Stomach smooth muscle (tissue), 2 donors: ENCODE results near the gene DAP3.
"Not testable (repeated sequence)": the region's sequence is repeated elsewhere in the genome, so short reads cannot be mapped to it uniquely, and the experiment has no call there.

ENCODE experiments used
- H3K27ac ChIP-seq: one replicate; pipeline ENCODE4 v1.7.0; 2013; ENCODE audit warnings: mild to moderate bottlenecking, low read length, inconsistent platforms
- H3K27me3 ChIP-seq, 2 donors: one replicate each; pipeline ENCODE4 v1.7.0; 2013; ENCODE audit warnings: low read length in 2 of 2; ENCODE audit not compliant: insufficient read depth in 2 of 2, control insufficient read depth in 1 of 2
- H3K36me3 ChIP-seq, 2 donors: one replicate each; pipeline ENCODE4 v1.7.0; 2013; ENCODE audit warnings: low read length in 2 of 2; ENCODE audit not compliant: control insufficient read depth in 2 of 2, insufficient read depth in 2 of 2
- H3K4me1 ChIP-seq: one replicate; pipeline ENCODE4 v1.7.0; 2013; ENCODE audit warnings: low read length; ENCODE audit not compliant: control insufficient read depth, insufficient read depth
- H3K4me3 ChIP-seq, 2 donors: one replicate each; pipeline ENCODE4 v1.7.0; 2013; ENCODE audit warnings: low read length in 2 of 2
- H3K9ac ChIP-seq, 2 donors: one replicate each; pipeline ENCODE4 v1.7.0; 2013; ENCODE audit warnings: low read length in 2 of 2, mild to moderate bottlenecking in 1 of 2
- H3K9me3 ChIP-seq, 2 donors: one replicate each; pipeline ENCODE4 v1.7.0; 2013; ENCODE audit warnings: low read length in 2 of 2; ENCODE audit not compliant: control insufficient read depth in 2 of 2
- donor health status: healthy.
- donor health status: Pancreatic carcinoma.

Gene DAP3

DNA sequence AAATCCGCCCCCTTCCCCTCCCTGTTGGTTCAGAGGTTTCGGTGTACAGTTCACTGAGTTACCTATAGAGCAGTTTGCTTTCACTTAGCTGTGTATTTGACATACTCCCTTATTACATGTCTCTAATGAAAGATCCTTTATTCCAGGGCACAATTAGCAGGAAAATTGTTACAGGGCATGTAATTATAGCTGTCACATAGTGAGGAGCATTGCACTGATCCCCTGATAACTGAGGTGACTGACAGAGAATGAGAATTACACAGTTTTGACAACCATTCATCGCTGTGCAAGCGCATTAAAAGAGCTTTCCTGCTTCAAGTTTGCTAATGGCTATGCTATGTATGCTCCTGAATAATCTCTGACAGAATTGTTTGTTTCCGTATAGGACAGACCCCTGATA is 26.9 kb downstream of the DAP3 start:
- Histone ChIP-seq H3K36me3 (peaks cover 2 to 3% of the 10 kb centered on the region in 2 donors), H3K4me1 (no peaks in the 10 kb centered on the region), H3K9ac (no peak overlapping the region), H3K9me3 (no peaks in the 10 kb centered on the region), H3K4me3 (no peak overlapping the region), H3K27me3 (no peaks in the 10 kb centered on the region), H3K27ac (no peak overlapping the region)

DNA sequence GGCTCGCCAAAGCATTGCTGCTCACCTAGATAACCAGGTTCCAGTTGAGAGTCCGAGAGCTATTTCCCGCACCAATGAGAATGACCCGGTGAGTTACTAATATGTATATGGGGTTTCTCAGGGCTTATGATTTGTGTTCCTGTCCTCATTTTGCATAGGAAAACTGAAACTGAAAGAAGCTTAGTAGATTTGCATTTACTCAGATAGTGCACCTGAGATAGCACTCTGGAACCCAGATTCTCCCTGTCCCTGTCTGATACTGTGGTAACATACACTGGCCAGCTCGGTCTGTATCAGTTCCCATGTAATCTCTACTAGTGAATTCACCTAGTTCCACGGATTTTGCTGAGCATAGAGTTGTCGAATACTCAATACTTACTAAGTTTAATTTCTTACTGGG is 28.1 kb downstream of the DAP3 start:
- Histone ChIP-seq H3K27me3 (no peaks in the 10 kb centered on the region), H3K36me3 (peaks cover 3 to 4% of the 10 kb centered on the region in 2 donors), H3K9me3 (no peaks in the 10 kb centered on the region), H3K4me1 (no peaks in the 10 kb centered on the region), H3K4me3 (no peak overlapping the region), H3K27ac (no peak overlapping the region), H3K9ac (no peak overlapping the region)

DNA sequence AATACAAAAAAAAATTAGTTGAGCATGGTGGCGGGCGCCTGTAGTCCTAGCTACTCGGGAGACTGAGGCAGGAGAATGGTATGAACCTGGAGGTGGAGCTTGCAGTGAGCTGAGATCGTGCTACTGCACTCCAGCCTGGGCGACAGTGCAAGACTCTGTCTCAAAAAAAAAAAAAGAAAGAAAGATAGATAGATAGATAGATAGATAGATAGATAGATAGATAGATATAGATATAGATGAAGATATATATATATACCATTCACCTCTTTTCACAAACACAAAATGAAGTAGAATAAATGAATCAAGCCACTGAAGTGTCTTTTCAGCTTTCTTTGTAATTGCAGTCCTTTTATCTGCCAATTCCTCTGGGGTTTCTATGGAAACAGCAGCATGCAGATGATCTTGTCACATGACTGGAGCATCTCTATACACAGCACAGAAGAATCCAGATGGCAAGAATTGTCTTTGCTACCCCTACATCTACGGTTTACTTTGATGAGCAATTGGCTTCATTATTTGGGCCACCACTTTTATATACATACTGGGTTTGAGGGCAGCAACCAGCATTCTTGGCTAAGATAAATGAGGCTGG is 29.7 kb downstream of the DAP3 start:
- not testable (repeated sequence) for H3K4me1 ChIP-seq, H3K27ac ChIP-seq, H3K27me3 ChIP-seq, H3K36me3 ChIP-seq, H3K9ac ChIP-seq, H3K9me3 ChIP-seq, H3K4me3 ChIP-seq

DNA sequence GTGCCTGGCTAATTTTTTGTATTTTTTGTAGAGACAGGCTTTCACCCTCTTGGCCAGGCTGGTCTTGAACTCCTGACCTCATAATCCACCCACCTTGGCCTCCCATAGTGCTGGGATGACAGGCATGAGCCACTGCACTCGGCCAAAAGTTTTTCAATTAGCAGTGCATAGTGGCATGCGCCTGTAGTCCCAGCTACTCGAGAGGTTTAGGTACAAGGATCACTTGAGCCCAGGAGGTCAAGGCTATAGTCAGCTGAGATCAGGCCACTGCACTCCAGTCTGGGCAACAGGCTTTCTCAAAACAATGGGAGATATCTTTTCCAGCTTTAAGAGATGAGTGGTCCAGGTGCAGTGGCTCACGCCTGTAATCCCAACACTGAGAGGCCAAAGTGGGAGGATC is 30.8 kb downstream of the DAP3 start:
- Histone ChIP-seq H3K4me3 (no peak overlapping the region), H3K4me1 (no peaks in the 10 kb centered on the region), H3K9me3 (no peaks in the 10 kb centered on the region), H3K27me3 (no peaks in the 10 kb centered on the region), H3K36me3 (peaks cover 3% of the 10 kb centered on the region in 2 donors), H3K27ac (no peak overlapping the region), H3K9ac (no peak overlapping the region)

DNA sequence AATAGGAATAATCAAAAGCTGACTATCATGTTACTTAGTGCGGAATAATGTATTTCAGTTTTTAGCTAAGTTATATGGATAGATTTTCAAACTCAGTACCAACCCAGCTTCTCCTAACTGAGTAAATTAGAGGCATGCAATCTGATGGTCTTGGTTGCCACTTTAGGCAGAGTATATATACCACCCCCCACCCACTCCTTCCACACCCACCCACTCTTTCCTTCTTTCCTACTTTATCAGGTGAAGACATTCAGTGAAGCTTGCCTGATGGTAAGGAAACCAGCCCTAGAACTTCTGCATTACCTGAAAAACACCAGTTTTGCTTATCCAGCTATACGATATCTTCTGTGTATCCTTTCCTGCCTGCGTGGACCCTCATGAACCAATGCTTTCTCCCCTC is 36.3 kb downstream of the DAP3 start:
- peaks cover 3 to 5% of the 10 kb centered on the region in 2 donors for H3K36me3 ChIP-seq
- H3K4me1 ChIP-seq: peaks cover under 1% of the 10 kb centered on the region

DNA sequence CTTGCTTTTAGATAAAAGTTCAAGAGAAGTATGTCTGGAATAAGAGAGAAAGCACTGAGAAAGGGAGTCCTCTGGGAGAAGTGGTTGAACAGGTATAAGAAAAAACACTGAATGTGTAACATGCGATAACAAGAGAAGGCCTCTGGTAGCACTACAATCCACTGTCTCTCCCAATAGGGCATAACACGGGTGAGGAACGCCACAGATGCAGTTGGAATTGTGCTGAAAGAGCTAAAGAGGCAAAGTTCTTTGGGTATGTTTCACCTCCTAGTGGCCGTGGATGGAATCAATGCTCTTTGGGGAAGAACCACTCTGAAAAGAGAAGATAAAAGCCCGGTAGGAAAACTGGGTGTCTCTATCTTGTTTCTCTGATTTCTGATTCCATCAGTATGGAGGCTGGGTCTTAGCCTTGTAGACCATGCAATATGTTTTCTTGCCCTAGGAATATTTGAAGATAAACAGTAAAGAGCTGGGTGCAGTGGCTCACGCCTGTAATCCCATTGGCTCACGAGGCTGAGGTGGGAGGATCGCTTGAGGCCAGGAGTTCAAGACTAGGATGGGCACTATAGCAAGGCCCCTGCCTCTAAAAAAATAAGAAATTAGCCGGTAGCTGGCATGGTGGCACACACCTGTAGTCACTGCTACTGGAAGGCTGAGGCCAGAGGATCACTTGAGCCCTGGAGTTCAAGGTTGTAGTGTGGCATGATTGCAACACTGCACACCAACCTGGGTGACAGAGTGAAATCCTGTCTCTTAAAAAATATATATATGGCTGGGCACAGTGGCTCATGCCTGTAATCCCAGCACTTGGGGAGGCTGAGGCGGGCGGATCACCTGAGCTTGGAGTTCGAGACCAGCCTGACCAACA is 40.4 kb downstream of the DAP3 start:
- no peak overlapping the region for H3K4me3 ChIP-seq
- peaks cover 3% of the 10 kb centered on the region for H3K4me1 ChIP-seq
- H3K36me3 ChIP-seq: peaks cover 2 to 8% of the 10 kb centered on the region in 2 donors
- peak overlapping the region; percentile 41 for H3K27ac ChIP-seq
- H3K9me3 ChIP-seq: no peaks in the 10 kb centered on the region
- H3K9ac ChIP-seq: peak overlapping the region in 1 of 2 donors; percentile 44
- H3K27me3 ChIP-seq: no peaks in the 10 kb centered on the region

More for the DNA sequence above, 36.3 kb downstream of the DAP3 start:
- Histone ChIP-seq H3K27ac (no peak overlapping the region), H3K9ac (no peak overlapping the region), H3K4me3 (no peak overlapping the region), H3K9me3 (no peaks in the 10 kb centered on the region), H3K27me3 (no peaks in the 10 kb centered on the region)

DNA sequence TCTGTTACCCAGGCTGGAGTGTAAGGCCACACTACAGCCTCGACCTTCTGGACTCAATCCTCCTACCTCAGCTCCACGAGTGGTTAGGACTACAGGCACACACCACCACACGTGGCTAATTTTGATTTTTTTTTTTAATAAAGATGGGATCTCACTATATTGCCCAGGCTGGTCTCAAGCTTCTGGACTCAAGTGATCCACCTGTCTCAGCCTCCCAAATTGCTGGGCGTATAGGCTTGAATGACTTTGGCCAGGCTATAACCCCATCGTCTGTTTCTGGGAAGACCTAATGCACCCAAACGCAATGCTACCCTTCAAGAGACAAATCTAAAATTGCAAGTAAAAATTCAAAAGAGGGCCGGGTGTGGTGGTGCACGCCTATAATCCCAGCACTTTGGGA is 52.1 kb downstream of the DAP3 start:
- H3K9me3 ChIP-seq: no peaks in the 10 kb centered on the region
- H3K27ac ChIP-seq: no peak overlapping the region
- H3K36me3 ChIP-seq: peaks cover 10 to 15% of the 10 kb centered on the region in 2 donors
- no peak overlapping the region for H3K9ac ChIP-seq
- H3K4me3 ChIP-seq: no peak overlapping the region
- no peaks in the 10 kb centered on the region for H3K27me3 ChIP-seq
- peaks cover 4% of the 10 kb centered on the region for H3K4me1 ChIP-seq

DNA sequence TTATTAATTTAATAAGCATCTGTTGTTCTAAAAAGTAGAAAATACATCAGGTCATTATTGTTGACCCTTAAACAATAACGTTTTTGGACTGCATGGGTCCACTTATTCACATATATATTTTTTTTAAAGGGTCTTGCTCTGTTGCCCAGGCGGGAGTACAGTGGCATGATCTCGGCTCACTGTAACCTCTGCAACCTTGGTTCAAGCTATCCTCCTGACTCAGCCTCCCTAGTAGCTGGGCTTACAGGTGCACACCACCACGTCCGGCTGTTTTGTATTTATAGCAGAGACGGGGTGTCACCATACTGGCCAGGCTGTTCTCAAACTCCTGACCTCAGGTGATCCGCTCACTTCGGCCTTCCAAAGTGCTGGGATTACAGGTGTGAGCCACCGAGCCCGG is 53.0 kb downstream of the DAP3 start:
- Histone ChIP-seq H3K4me1 (peaks cover 4% of the 10 kb centered on the region), H3K9me3 (no peaks in the 10 kb centered on the region), H3K36me3 (peaks cover 5 to 10% of the 10 kb centered on the region in 2 donors), H3K4me3 (no peak overlapping the region), H3K9ac (no peak overlapping the region), H3K27ac (no peak overlapping the region), H3K27me3 (no peaks in the 10 kb centered on the region)

DNA sequence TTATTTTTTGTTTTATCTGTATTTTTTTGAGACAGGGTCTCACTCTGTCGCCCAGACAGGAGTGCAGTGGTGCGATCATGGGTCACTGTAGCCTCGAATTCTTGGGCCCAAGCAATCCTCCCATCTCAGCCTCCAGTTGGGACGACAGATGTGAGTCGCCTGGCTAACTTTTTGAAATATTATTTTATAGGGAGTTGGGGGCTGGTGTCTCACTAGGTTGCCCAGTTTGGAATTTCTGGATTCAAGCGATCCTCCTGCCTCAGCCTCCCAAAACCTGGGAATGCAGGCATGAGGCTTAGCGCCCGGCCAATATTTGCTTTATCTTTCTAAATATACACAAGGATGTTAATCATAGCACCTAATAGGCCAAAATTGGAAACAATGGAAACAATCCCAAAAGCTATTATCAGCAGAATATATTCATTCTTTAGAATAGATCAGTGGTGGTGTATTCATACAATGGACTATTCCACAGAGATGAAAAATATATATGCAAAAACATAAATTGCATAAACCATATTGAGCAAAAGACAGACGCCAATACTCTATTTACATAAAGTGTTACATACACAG is 55.9 kb downstream of the DAP3 start:
- Histone ChIP-seq H3K4me1 (peaks cover 4% of the 10 kb centered on the region), H3K27ac (peak overlapping the region; percentile 55), H3K27me3 (no peaks in the 10 kb centered on the region), H3K9ac (peak overlapping the region; percentile 69 to 93), H3K4me3 (peak overlapping the region; percentile 86 to 93), H3K36me3 (peaks cover 0 to 7% of the 10 kb centered on the region in 2 donors), H3K9me3 (no peaks in the 10 kb centered on the region)

DNA sequence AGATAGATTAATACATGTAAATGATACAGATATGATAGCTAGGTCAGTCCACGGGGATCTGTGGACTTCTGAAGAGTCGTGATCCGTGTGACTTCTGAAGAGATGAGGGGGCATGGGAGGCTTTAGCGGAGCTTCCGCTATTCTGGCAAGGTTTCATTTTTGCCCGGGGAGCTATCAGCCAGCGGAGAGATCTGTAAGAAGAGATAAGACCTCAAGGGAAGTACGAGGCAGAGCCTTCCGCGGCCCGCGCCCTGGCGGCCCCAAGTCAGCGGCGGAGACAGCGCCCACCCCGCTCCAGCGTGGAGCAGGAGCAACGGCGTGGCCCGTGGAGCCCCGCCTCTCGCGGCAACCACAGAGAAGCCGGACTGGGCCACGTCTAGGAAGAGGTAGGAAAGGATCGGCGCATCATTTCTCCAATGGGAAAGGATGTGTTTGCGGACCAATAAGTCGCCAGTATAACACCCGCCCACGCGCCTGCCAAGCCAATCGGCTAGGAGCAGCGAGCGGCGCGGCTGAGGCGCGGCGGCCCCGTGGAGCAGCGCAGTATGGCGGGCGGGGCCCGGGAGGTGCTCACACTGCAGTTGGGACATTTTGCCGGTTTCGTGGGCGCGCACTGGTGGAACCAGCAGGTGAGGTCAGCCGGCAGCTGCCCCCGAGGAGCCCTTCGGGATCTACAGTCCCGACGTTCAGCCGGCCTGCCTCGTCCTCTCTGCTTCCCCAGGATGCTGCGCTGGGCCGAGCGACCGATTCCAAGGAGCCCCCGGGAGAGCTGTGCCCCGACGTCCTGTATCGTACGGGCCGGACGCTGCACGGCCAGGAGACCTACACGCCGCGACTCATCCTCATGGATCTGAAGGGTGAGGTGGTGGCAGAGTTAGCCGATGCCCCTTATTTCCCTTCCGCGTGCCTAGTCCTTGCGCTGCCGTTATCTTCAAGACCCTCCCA is 56.7 kb downstream of the DAP3 start:
- Histone ChIP-seq H3K4me3 (peak overlapping the region; percentile 86 to 93), H3K9ac (peak overlapping the region; percentile 69 to 93), H3K27ac (peak overlapping the region; percentile 55)
- H3K4me1 ChIP-seq, H3K9me3 ChIP-seq, H3K36me3 ChIP-seq, H3K27me3 ChIP-seq: not testable (repeated sequence)
